Measurements from ENCODE around the gene CIAO3. TPM values are rescaled to one million over a fixed set of nuclear protein-coding genes. Genes with fewer than 3 reads are reported as not detected.

CIAO3 gene
- polyA plus RNA-seq, 3 donors = 8.6 to 41.1 (median 11.8) TPM

DNA sequence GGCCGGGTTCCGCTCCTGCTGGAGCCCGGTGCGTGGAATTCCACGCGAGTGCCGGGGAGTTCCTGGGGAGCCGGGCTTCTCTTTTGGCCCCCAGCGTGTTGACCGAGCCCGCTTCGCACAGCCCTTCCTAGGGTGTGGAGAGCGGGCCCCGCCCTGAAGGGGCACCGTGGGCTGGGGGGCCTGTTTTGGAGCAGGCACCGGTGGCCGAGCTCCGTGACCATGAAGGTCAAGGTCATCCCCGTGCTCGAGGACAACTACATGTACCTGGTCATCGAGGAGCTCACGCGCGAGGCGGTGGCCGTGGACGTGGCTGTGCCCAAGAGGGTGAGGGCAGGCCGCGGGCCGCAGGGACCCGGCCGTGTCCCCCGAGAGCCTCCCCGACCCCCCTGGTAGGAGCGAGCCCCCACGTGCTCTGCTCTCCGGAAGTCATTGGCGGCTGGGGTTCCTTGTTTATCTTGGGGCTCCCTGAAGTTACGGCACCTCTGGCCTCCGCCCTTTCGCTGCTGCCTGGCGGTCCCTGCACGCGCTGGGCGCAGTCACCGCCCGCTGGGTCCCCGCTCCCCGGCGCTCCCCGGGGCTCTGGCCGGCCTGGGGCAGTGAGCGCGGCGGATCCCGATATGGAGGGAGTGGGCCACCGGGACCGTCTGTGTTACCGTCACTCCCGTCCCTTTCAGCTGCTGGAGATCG is 13.4 kb downstream of the CIAO3 start:
- peak overlapping the region; percentile 53 for H3K9ac ChIP-seq (ENCODE audit: insufficient read depth, low read length, poor library complexity, severe bottlenecking)
- Mint-ChIP-seq H3K36me3 (peaks cover 10 to 16% of the 10 kb centered on the region in 2 donors), H3K9me3 (no peaks in the 10 kb centered on the region), H3K4me1 (peaks cover 7% of the 10 kb centered on the region), H3K27me3 (ENCODE audit: low read depth in 3 of 3) (peaks cover 11 to 46% (median 20%) of the 10 kb centered on the region in 3 donors), H3K4me3 (peak overlapping the region; percentile 67 to 73), H3K27ac (no peak overlapping the region)
- H2AFZ ChIP-seq (ENCODE audit: insufficient read depth, low read depth, low read length, poor library complexity, severe bottlenecking) = peak overlapping the region; percentile 70
- H3K79me2 ChIP-seq (ENCODE audit: insufficient read depth, low read length) = no peaks in the 10 kb centered on the region
- peak; percentile 18 to 33 (median 25) for DNase-seq
- under 1% methylated on average over 61 of the region's 61 CpGs for WGBS (ENCODE audit: insufficient coverage)
- peaks cover 10% of the 10 kb centered on the region for H4K20me1 ChIP-seq (ENCODE audit: insufficient read depth, low read length)
- H3K27ac ChIP-seq (ENCODE audit: low read depth in 1 of 2, low read length in 2 of 2) = no peak overlapping the region
- peaks cover 7 to 24% of the 10 kb centered on the region in 2 donors for H3K36me3 ChIP-seq (replicated peaks in 1 of 2; ENCODE audit: control insufficient read depth in 1 of 2, insufficient read depth in 2 of 2, low read length in 2 of 2)
- peaks cover 16 to 27% of the 10 kb centered on the region in 2 donors for H3K4me1 ChIP-seq (ENCODE audit: control insufficient read depth in 1 of 2, insufficient read depth in 2 of 2, low read length in 2 of 2)
- no peaks in the 10 kb centered on the region for H3K9me3 ChIP-seq (replicated peaks in 1 of 2; ENCODE audit: control insufficient read depth in 1 of 2, insufficient read depth in 1 of 2, low read length in 2 of 2)
- H3K27me3 ChIP-seq (ENCODE audit: control insufficient read depth in 2 of 2, insufficient read depth in 2 of 2, low read length in 2 of 2) = peaks cover 3 to 35% of the 10 kb centered on the region in 2 donors
- TF ChIP-seq, protein P1, sequence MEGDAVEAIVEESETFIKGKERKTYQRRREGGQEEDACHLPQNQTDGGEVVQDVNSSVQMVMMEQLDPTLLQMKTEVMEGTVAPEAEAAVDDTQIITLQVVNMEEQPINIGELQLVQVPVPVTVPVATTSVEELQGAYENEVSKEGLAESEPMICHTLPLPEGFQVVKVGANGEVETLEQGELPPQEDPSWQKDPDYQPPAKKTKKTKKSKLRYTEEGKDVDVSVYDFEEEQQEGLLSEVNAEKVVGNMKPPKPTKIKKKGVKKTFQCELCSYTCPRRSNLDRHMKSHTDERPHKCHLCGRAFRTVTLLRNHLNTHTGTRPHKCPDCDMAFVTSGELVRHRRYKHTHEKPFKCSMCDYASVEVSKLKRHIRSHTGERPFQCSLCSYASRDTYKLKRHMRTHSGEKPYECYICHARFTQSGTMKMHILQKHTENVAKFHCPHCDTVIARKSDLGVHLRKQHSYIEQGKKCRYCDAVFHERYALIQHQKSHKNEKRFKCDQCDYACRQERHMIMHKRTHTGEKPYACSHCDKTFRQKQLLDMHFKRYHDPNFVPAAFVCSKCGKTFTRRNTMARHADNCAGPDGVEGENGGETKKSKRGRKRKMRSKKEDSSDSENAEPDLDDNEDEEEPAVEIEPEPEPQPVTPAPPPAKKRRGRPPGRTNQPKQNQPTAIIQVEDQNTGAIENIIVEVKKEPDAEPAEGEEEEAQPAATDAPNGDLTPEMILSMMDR (IDR thresholded peaks at IDR 0.05) = no peak
- intact Hi-C loops (cut with micrococcal nuclease) = no loop called here
- peak overlapping the region; percentile 94 for H3K4me2 ChIP-seq (replicated peaks; ENCODE audit: extremely low read depth, low read length, poor library complexity, severe bottlenecking)
- peak overlapping the region; percentile 7 to 77 (median 56) for H3K4me3 ChIP-seq (replicated peaks in 1 of 3; ENCODE audit: low read depth in 2 of 3, low read length in 3 of 3)

DNA sequence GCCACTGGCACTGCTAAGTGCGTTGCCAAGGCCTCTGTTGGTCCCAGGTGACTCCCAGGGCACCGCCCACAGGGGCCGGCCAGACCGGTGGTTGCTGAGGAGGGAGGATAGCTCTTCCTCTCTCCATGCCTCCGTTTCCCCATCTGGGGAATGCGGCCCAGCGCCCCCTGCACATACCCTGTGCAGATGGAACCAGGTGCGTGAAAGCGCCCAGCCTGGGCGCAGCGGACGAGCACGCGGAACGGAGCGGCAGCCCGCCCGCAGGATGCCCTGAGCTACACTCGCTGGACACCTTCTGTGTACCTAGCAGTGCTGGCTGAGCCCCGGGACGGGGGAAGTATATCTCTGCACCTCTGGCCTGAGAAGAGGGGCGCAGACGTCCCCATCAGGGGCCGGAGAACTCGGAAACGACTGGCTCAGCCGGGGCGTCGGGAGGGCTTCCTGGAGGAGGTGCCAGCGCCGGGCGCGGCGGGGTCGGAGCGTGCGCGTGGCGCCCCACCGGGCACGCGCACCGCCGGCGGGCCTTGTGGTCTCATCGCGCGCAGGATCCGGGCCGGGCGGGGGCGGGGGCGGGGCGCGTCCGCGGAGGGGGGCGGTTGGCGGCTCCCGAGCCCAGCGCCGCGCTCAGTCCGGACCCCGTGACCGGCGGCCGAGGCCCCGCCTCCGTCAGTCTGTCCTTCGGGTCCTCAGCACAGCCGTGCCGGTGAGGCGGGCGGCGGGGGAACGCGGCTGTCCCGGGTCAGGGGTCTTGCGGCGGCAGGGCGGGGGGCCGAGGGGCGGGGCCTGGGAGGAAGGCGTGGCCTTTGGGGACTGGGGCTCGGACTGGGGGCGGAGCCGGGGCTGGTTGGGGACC is 14.1 kb downstream of the CIAO3 start, which contains the start of the genes CCDC78 and HAGHL:
Gene CCDC78 (minus strand): TSS at position 6 of the 853 bp plus-strand sequence. CDS start 76 bp downstream, outside the sequence.
Gene HAGHL (plus strand): TSS at position 669 of the 853 bp plus-strand sequence. CDS start 404 bp downstream, outside the sequence.
- Histone ChIP-seq H4K20me1 (ENCODE audit: insufficient read depth, low read length) (peaks cover 17% of the 10 kb centered on the region), H3K9ac (ENCODE audit: insufficient read depth, low read length, poor library complexity, severe bottlenecking) (peak within 1 kb of the TSS; percentile 53), H3K27me3 (ENCODE audit: control insufficient read depth in 2 of 2, insufficient read depth in 2 of 2, low read length in 2 of 2) (peaks cover 3 to 35% of the 10 kb centered on the region in 2 donors), H2AFZ (ENCODE audit: insufficient read depth, low read depth, low read length, poor library complexity, severe bottlenecking) (peak within 1 kb of the TSS; percentile 70), H3K27ac (ENCODE audit: low read depth in 1 of 2, low read length in 2 of 2) (no peak within 1 kb of the TSS), H3K36me3 (replicated peaks in 1 of 2; ENCODE audit: control insufficient read depth in 1 of 2, insufficient read depth in 2 of 2, low read length in 2 of 2) (peaks cover 2 to 16% of the 10 kb centered on the region in 2 donors), H3K4me1 (ENCODE audit: control insufficient read depth in 1 of 2, insufficient read depth in 2 of 2, low read length in 2 of 2) (peaks cover 21 to 33% of the 10 kb centered on the region in 2 donors), H3K79me2 (ENCODE audit: insufficient read depth, low read length) (no peaks in the 10 kb centered on the region), H3K4me3 (replicated peaks in 1 of 3; ENCODE audit: low read depth in 2 of 3, low read length in 3 of 3) (peak within 1 kb of the TSS; percentile 12 to 77 (median 56)), H3K9me3 (replicated peaks in 1 of 2; ENCODE audit: control insufficient read depth in 1 of 2, insufficient read depth in 1 of 2, low read length in 2 of 2) (no peaks in the 10 kb centered on the region), H3K4me2 (replicated peaks; ENCODE audit: extremely low read depth, low read length, poor library complexity, severe bottlenecking) (peak within 1 kb of the TSS; percentile 94)
- peak within 1 kb of the TSS; percentile 79 to 82 for H3K4me3 Mint-ChIP-seq
- peaks cover 9% of the 10 kb centered on the region for H3K4me1 Mint-ChIP-seq
- peaks cover 5 to 9% of the 10 kb centered on the region in 2 donors for H3K36me3 Mint-ChIP-seq
- no peaks in the 10 kb centered on the region for H3K9me3 Mint-ChIP-seq
- TF ChIP-seq, protein P1 (IDR thresholded peaks at IDR 0.05) = no peak
- H3K27ac Mint-ChIP-seq = peak within 1 kb of the TSS in 1 of 7 donors; percentile 55
- WGBS (ENCODE audit: insufficient coverage) = 3% methylated on average over 83 of the region's 88 CpGs
- intact Hi-C loops (cut with micrococcal nuclease) = no loop called here
- peaks cover 11 to 46% (median 20%) of the 10 kb centered on the region in 3 donors for H3K27me3 Mint-ChIP-seq (ENCODE audit: low read depth in 3 of 3)
- peak in 1 of 3 donors; percentile 10 for DNase-seq

All from CD14-positive monocyte (primary cell).